BLaER1 (cell line): ENCODE results near the gene ELP4.

ENCODE experiments used
- H3K27ac ChIP-seq: shearing (Covaris generic); formaldehyde crosslinking; 2 replicates; pipeline ENCODE4 v1.8.1; 2022
- H3K27me3 ChIP-seq: shearing (Covaris generic); formaldehyde crosslinking; 2 replicates; pipeline ENCODE4 v1.8.1; 2022
- H3K36me3 ChIP-seq: shearing (Covaris generic); formaldehyde crosslinking; 2 replicates; pipeline ENCODE4 v1.8.1; 2022
- H3K4me1 ChIP-seq: shearing (Covaris generic); formaldehyde crosslinking; 2 replicates; pipeline ENCODE4 v1.8.1; 2022
- H3K4me2 ChIP-seq: shearing (Covaris generic); formaldehyde crosslinking; 2 replicates; pipeline ENCODE4 v1.8.1; 2022
- H3K4me3 ChIP-seq: shearing (Covaris generic); formaldehyde crosslinking; 2 replicates; pipeline ENCODE4 v1.8.1; 2022
- H3K9ac ChIP-seq: shearing (Covaris generic); formaldehyde crosslinking; 2 replicates; pipeline ENCODE4 v1.8.1; 2022
- H3K9me3 ChIP-seq: shearing (Covaris generic); formaldehyde crosslinking; 2 replicates; pipeline ENCODE4 v1.8.1; 2022
- H4K20me1 ChIP-seq: shearing (Covaris generic); formaldehyde crosslinking; 2 replicates; pipeline ENCODE4 v1.8.1; 2022
- Cebpa-rat ChIP-seq: shearing (Covaris generic); IDR thresholded peaks from 2 replicates; pipeline ENCODE4 v1.8.1; 2022

The ELP4 gene

DNA sequence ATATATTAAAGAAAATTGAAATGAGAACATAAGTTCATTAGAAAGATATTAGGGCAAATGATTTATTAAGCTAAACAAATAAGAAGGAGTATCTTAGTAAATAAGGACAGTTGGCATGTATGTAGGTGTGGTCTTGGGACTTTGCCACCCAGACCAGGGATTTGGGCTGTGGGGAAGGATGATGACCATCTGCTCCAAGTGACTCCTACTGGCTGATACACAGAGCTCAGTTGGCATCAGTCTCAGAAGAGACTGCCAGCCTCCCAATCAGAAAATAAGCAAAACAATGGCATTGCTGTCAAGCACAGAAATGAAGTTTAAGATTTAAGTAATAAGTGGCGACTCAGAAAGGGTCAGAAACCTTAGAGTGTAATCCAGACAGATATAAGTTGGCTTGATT is 252.1 kb downstream of the ELP4 start:
- Histone ChIP-seq H4K20me1 (no peaks in the 10 kb centered on the region), H3K4me1 (no peaks in the 10 kb centered on the region), H3K4me3 (no peak overlapping the region), H3K9ac (no peak overlapping the region), H3K36me3 (no peaks in the 10 kb centered on the region), H3K9me3 (no peaks in the 10 kb centered on the region), H3K27me3 (no peaks in the 10 kb centered on the region), H3K4me2 (no peak overlapping the region), H3K27ac (no peak overlapping the region)
- TF ChIP-seq Cebpa-rat = no peak

DNA sequence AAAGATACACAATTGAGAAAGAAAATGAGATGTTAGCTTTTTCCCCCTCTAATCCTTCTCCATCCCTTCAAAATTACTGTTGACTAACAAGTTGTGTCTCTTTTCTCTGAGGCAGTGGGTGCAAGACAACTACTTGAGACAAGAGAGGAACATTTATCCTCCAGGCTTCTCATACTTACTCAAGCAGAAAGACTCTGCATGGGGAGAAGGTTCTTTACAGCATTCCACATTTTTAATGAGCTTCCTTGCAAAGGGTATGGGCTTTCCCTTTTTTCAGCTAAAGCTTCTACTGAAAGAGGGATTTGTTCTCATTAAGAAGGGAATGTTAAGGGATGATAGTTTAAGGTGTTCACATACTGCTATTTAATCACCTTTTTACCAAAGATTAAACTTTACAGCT is 253.7 kb downstream of the ELP4 start:
- Histone ChIP-seq H3K36me3 (no peaks in the 10 kb centered on the region), H3K9ac (no peak overlapping the region), H3K27me3 (no peaks in the 10 kb centered on the region), H3K9me3 (no peaks in the 10 kb centered on the region), H3K4me3 (no peak overlapping the region), H3K4me1 (no peaks in the 10 kb centered on the region), H4K20me1 (no peaks in the 10 kb centered on the region), H3K4me2 (no peak overlapping the region), H3K27ac (no peak overlapping the region)
- TF ChIP-seq Cebpa-rat = no peak

DNA sequence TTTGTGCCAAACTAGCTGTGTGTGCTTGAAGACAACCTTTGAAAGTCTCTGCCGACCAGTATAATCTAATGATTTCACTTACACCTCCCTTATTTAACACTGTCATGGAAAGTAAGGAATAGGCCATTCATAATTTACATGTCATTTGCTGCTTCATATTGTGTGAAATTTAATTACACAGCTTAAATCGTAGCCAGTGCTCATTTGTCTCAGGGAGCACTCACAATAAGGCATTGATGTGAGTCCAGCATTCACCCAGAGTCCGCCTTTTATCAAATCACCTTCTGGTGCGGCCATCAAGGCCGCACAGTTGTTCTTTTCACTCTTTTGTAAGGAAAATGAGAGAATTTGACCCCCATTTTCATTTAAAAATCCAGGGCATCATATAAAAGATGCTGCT is 254.7 kb downstream of the ELP4 start:
- no peak overlapping the region for H3K4me3 ChIP-seq
- no peaks in the 10 kb centered on the region for H3K27me3 ChIP-seq
- no peaks in the 10 kb centered on the region for H4K20me1 ChIP-seq
- no peak overlapping the region for H3K27ac ChIP-seq
- H3K36me3 ChIP-seq = no peaks in the 10 kb centered on the region
- no peaks in the 10 kb centered on the region for H3K4me1 ChIP-seq
- H3K9me3 ChIP-seq = no peaks in the 10 kb centered on the region
- H3K4me2 ChIP-seq = no peak overlapping the region
- no peak for TF ChIP-seq Cebpa-rat
- H3K9ac ChIP-seq = no peak overlapping the region

DNA sequence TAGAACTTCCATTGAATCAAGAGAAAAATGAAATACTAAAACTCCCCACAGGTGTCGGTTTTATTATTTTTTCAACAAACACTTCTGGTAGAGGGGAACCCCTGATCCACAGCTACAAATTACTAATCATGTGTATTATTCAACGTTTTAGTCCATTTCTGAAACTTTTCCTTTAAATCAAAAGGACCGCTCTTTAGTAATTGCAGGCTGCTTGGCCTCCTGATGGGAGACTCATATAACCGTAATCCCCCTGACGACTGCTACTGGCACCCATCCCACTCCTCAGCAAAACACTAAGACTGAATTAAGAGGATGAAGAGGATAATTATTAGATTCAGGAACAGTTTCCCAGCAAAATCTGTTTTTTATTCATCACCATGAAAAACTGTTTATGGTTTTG is 255.2 kb downstream of the ELP4 start:
- Histone ChIP-seq H3K4me1 (no peaks in the 10 kb centered on the region), H3K27me3 (no peaks in the 10 kb centered on the region), H3K9me3 (no peaks in the 10 kb centered on the region), H3K4me2 (no peak overlapping the region), H3K9ac (no peak overlapping the region), H4K20me1 (no peaks in the 10 kb centered on the region), H3K27ac (no peak overlapping the region), H3K4me3 (no peak overlapping the region), H3K36me3 (no peaks in the 10 kb centered on the region)
- TF ChIP-seq Cebpa-rat = no peak

DNA sequence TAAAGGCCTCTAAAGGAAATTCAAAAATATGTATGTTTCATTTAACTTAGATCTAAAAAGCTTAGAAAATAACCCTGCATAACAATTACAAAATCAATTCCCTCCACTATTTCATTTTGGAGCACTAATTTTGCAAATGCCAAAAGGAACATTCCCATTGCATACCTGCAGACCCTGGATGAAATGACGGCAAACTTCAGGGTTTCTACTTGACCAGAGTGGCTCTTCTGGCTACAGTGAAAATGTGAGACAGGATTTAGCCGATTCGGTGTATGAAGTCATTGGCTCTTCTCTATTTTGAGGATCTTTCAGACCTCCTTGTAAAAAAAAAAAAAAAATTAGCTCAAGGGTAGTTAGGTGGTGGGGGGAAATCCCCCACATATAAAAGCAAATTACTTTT is 257.5 kb downstream of the ELP4 start:
- Histone ChIP-seq H3K4me3 (no peak overlapping the region), H4K20me1 (no peaks in the 10 kb centered on the region), H3K9ac (no peak overlapping the region), H3K27ac (no peak overlapping the region), H3K4me1 (no peaks in the 10 kb centered on the region), H3K36me3 (no peaks in the 10 kb centered on the region), H3K9me3 (no peaks in the 10 kb centered on the region), H3K4me2 (no peak overlapping the region), H3K27me3 (no peaks in the 10 kb centered on the region)
- TF ChIP-seq Cebpa-rat = no peak

DNA sequence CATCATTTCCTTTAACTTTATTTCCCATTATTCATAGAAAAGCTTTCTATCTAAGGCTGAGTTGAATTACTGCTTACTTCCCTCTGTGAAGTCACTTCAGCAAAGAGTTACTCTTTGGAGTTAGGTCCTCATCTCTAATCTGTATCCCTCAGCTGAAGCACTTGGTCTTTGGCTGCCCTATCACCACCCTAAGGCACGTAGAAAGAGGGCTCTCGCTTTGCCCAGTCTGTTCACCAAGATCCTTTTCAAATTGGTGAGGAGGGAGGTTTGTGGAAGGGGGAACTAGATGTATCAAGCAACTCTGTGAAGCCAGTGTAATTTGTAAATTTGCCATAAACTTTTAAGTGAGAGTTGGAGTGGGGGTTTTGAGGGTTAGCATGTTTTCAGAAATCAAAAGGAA is 258.1 kb downstream of the ELP4 start:
- Histone ChIP-seq H3K4me1 (no peaks in the 10 kb centered on the region), H3K27ac (no peak overlapping the region), H3K9me3 (no peaks in the 10 kb centered on the region), H4K20me1 (no peaks in the 10 kb centered on the region), H3K27me3 (no peaks in the 10 kb centered on the region), H3K9ac (no peak overlapping the region), H3K4me2 (no peak overlapping the region), H3K36me3 (no peaks in the 10 kb centered on the region), H3K4me3 (no peak overlapping the region)
- TF ChIP-seq Cebpa-rat = no peak

DNA sequence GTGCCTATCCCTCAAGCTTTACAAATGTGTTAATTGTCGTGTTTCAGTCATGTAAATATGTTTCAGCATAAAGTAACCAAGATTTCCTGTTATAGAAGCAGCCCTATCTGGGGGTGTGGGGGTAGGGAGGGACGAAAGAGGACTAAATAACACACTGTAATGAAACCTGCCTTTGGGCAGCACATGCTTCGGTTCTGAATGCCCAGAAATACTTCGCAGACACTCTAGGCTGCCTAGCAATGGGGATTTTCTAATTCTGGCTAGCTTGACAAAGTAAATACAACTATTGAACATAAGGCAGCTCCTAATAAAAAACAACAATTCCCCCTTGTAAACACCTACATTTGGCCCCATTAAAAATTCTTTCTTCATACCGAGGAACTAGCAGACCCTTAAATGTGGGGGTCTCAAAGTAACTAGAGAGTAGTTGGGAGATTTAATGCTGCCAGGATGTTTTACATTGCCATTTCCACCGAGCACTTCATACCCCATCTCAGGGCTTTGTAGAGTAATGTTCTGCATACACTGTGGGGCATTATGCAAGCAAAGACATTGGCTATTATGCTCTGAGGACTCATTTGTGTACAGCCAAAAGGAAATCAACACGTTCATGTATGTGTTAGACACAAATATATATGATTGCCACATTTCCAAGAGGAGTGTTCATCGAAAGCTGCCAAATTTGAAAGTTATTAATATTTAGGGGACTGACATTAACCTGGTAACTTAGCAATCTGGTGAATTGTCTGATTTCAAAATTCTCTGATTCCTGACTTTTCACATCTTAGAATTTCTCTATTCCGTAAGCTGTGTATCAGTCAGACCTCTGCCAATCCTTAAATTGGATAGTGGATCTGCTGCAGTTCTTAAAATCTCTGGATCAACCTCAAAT is 259.4 kb downstream of the ELP4 start:
- H3K27me3 ChIP-seq = no peaks in the 10 kb centered on the region
- no peaks in the 10 kb centered on the region for H3K36me3 ChIP-seq
- H4K20me1 ChIP-seq = no peaks in the 10 kb centered on the region
- no peaks in the 10 kb centered on the region for H3K9me3 ChIP-seq
- H3K4me2 ChIP-seq = no peak overlapping the region
- no peak overlapping the region for H3K9ac ChIP-seq
- no peaks in the 10 kb centered on the region for H3K4me1 ChIP-seq
- H3K4me3 ChIP-seq = no peak overlapping the region
- no peak overlapping the region for H3K27ac ChIP-seq
- no peak for TF ChIP-seq Cebpa-rat

DNA sequence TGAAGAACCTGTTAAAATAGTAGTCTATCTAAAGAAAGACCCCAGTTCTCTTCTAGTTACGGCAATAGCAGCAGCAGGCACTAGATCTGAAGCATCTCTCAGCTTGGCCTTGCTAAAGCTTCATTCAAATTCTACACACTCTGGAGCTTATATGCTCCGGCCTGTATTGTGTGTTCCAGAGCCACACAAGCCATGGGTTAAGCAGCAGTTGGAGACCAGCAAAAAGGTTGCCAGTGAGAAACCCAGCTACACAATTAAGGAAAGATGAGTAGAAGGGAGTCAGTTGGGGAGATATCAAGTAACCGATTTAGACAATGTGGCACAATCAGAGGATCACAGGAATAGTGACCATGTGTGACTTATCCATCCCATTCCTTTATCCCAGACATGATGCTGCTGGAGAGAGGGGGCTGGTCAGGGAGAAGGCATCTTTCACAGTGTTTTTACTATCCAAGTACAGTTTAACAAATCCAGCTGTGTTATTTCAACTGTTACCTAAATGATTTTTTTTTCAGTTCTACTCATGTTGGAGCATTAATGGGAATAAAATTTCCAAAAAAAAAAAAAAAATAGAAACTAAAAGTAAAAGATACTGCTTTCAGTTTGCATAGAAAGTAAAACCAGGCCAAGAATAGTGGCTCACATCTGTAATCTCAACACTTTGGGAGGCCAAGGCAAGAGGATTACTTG is 260.6 kb downstream of the ELP4 start:
- TF ChIP-seq Cebpa-rat = no peak
- Histone ChIP-seq H3K4me3 (no peak overlapping the region), H3K27me3 (no peaks in the 10 kb centered on the region), H4K20me1 (no peaks in the 10 kb centered on the region), H3K9me3 (no peaks in the 10 kb centered on the region), H3K4me1 (no peaks in the 10 kb centered on the region), H3K36me3 (no peaks in the 10 kb centered on the region), H3K27ac (no peak overlapping the region), H3K9ac (no peak overlapping the region), H3K4me2 (no peak overlapping the region)

DNA sequence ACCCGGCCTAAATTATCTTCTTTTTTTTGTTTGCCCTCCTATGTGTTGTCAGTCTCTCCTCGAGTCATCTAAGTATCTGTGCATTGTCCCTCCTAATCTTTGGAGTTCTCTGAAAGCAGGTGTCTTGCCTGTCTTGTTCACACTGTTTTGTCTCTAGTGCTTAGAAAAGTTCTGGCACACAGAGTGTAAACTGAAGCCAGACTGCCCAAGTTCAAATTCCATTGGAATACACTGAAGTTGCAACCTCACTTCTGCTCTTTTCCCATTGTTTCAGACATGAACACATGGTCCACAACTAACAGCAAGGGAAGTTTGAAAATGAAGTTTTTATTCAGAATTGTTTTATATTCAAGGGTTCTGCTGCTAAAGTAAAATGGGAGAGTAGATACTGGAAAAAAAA is 262.8 kb downstream of the ELP4 start:
- H3K27me3 ChIP-seq = no peaks in the 10 kb centered on the region
- no peak for TF ChIP-seq Cebpa-rat
- H3K4me3 ChIP-seq = no peak overlapping the region
- H3K9me3 ChIP-seq = peaks cover 4% of the 10 kb centered on the region; the same call in 1 of the 2 replicates
- no peaks in the 10 kb centered on the region for H4K20me1 ChIP-seq
- no peaks in the 10 kb centered on the region for H3K4me1 ChIP-seq
- H3K9ac ChIP-seq = no peak overlapping the region
- H3K36me3 ChIP-seq = no peaks in the 10 kb centered on the region
- H3K4me2 ChIP-seq = no peak overlapping the region
- H3K27ac ChIP-seq = no peak overlapping the region

DNA sequence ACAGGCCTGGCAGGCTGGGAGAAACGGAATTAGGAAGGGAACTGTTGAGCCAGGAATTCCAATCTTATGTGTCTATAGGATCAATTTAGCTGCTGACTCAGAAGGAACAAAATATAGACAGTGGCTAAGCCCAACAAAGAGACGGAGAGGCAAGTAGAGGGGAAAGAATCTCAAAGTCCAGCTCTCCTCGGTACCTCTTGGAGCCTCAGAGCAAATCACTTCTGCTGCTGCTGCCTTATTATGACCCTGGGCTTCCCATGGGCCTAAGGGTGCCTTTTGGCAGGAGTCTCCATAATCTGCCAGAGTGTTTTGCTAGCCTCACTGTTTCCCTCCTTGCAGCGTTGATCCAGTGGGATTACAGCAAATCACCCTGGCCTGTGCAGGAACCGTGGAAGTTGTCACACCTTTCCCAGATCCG is 269.8 kb downstream of the ELP4 start:
- peaks cover 4% of the 10 kb centered on the region; the same call in 1 of the 2 replicates for H3K9me3 ChIP-seq
- TF ChIP-seq Cebpa-rat = no peak
- no peak overlapping the region for H3K27ac ChIP-seq
- H3K4me1 ChIP-seq = no peaks in the 10 kb centered on the region
- H3K4me3 ChIP-seq = no peak overlapping the region
- H3K4me2 ChIP-seq = no peak overlapping the region
- H3K36me3 ChIP-seq = no peaks in the 10 kb centered on the region
- no peaks in the 10 kb centered on the region for H3K27me3 ChIP-seq
- H3K9ac ChIP-seq = no peak overlapping the region
- no peaks in the 10 kb centered on the region for H4K20me1 ChIP-seq
